ENCODE results near the gene STX10. TPM values are rescaled to one million over a fixed set of nuclear protein-coding genes. Genes with fewer than 3 reads are reported as not detected.
A peak's percentile ranks its signal among the peaks of the same experiment; 100 is the strongest.

Gene STX10
- total RNA-seq, 1 experiment from 2014 or later: 19.3 TPM

DNA sequence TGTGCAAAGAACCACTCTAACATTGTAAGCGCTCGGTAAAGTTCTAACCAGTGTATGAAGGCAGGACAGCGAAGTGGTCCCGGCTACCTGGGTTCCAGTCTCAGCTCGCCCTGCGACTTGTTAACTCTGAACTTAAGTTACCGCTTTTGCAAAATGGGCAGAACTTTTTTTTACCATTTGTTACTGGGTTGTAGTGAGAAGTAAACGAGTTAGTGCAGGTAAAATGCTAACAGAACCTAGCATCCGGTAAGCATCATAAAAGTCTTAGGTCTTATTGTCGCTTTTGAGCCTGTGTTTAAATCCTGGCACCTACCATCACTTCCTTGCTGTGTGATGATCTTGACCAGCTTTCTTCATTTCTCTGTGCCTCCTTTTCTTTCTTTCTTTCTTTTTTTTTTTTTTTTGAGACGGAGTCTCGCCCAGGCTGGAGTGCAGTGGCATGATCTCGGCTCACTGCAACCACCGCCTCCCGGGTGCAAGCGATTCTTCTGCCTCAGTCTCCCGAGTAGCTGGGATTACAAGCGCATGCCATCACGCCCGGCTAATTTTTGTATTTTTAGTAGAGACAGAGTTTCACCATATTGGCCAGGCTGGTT, 32.9 kb downstream of the STX10 start:
- Mint-ChIP-seq H3K4me3 (ENCODE audit: unreplicated experiment) (peak overlapping the region; percentile 100), H3K9me3 (ENCODE audit: unreplicated experiment) (no peaks in the 10 kb centered on the region), H3K36me3 (ENCODE audit: insufficient read depth, unreplicated experiment) (peaks cover 18% of the 10 kb centered on the region), H3K4me1 (ENCODE audit: low read depth, unreplicated experiment) (peaks cover 6% of the 10 kb centered on the region), H3K27me3 (ENCODE audit: insufficient read depth, unreplicated experiment) (no peaks in the 10 kb centered on the region), H3K27ac (ENCODE audit: unreplicated experiment) (peak overlapping the region; percentile 96)
- intact Hi-C loops (cut with micrococcal nuclease; ENCODE audit: unreplicated experiment): loop anchor here (2.0 kb wide), 1 partner anchor 34 kb away; the partner anchor contains the start of genes IER2 and STX10
- H3K9me3 ChIP-seq: no peaks in the 10 kb centered on the region
- H3K4me3 ChIP-seq (ENCODE audit: low read depth, low read length): peak overlapping the region; percentile 93
- no peaks in the 10 kb centered on the region for H3K4me1 ChIP-seq
- TF ChIP-seq, protein P1, sequence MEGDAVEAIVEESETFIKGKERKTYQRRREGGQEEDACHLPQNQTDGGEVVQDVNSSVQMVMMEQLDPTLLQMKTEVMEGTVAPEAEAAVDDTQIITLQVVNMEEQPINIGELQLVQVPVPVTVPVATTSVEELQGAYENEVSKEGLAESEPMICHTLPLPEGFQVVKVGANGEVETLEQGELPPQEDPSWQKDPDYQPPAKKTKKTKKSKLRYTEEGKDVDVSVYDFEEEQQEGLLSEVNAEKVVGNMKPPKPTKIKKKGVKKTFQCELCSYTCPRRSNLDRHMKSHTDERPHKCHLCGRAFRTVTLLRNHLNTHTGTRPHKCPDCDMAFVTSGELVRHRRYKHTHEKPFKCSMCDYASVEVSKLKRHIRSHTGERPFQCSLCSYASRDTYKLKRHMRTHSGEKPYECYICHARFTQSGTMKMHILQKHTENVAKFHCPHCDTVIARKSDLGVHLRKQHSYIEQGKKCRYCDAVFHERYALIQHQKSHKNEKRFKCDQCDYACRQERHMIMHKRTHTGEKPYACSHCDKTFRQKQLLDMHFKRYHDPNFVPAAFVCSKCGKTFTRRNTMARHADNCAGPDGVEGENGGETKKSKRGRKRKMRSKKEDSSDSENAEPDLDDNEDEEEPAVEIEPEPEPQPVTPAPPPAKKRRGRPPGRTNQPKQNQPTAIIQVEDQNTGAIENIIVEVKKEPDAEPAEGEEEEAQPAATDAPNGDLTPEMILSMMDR (IDR thresholded peaks at IDR 0.05; ENCODE audit: insufficient read depth in 1 of 2, low read depth in 1 of 2, low read length in 1 of 2, severe bottlenecking in 1 of 2, unreplicated experiment in 1 of 2): no peak
- H3K36me3 ChIP-seq (ENCODE audit: control insufficient read depth, insufficient read depth, low read length): peaks cover 1% of the 10 kb centered on the region
- BruUV-seq (replicated peaks): no TSS peak
- ChIA-PET POLR2A (interaction anchor here (0.7 to 1.0 kb wide), 3 partner anchors 32 to 47 kb away, joined by 3 to 6 read pairs (median 4); no protein-coding TSS in a partner anchor), CTCF (interaction anchor here (0.5 to 0.9 kb wide), 4 partner anchors 68 to 151 kb away, joined by 3 to 4 read pairs (median 4); no protein-coding TSS in a partner anchor)
- no peak for DNase-seq
- no peaks in the 10 kb centered on the region for H3K27me3 ChIP-seq (replicated peaks; ENCODE audit: control insufficient read depth, insufficient read depth, low read length)

DNA sequence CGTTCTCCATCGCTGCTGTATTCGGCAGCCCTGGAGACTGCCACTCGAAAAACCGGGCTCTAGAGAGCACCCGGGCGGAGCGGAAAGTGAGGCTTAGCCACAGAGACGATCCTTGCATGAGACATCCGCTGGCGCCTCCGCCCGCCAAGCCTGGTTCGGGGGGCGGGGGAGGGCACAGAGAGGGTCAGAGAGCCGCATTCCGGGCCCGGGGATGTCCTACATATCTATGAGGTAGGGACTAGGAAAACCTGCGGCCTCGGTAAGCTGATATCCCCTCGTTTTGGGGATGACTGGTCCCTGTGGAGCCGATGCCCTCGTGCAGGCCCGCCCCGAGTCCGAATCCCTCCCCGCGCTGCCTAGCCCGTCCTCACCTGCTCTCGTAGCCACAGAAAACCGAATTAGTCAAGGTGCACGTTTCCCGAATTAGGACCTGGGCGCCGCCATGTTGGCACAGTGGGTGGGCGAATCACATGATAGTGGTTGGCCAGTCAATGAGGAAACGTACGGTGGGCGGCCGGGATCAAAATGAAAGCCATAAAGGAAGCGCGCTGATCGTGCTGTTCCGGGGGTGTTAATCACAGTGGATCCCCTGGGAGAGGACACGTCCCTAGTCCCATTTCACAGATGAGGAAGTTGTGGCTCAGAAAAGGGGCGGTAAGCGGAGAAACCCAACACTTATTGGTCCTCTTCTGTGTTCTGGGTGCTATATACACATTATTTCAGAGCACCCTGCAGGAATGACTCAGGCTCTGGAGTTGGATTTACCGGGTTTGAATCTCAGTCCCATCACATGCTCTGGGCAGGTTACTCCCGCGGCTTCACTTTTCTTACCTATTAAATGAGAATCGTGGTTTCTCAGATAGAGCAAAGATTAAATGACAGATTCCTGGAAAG, 33.6 kb downstream of the STX10 start, which contains the start of gene TRMT1:
TRMT1 (minus strand) TSS at position 459 of the 894 bp plus-strand sequence; CDS start at position 118, 341 bp downstream.
- Histone ChIP-seq H3K36me3 (ENCODE audit: control insufficient read depth, insufficient read depth, low read length) (peaks cover 1% of the 10 kb centered on the region), H3K4me3 (ENCODE audit: low read depth, low read length) (peak within 1 kb of the TSS; percentile 93), H3K4me1 (no peaks in the 10 kb centered on the region), H3K27me3 (replicated peaks; ENCODE audit: control insufficient read depth, insufficient read depth, low read length) (no peaks in the 10 kb centered on the region), H3K9me3 (no peaks in the 10 kb centered on the region)
- intact Hi-C loops (cut with micrococcal nuclease; ENCODE audit: unreplicated experiment): loop anchor here (2.0 kb wide), 1 partner anchor 34 kb away; the partner anchor contains the start of genes IER2 and STX10
- TSS peak; percentile 74 for BruUV-seq (replicated peaks)
- Mint-ChIP-seq H3K36me3 (ENCODE audit: insufficient read depth, unreplicated experiment) (peaks cover 15% of the 10 kb centered on the region), H3K27ac (ENCODE audit: unreplicated experiment) (peak within 1 kb of the TSS; percentile 96), H3K4me1 (ENCODE audit: low read depth, unreplicated experiment) (peaks cover 6% of the 10 kb centered on the region), H3K27me3 (ENCODE audit: insufficient read depth, unreplicated experiment) (no peaks in the 10 kb centered on the region), H3K4me3 (ENCODE audit: unreplicated experiment) (peak within 1 kb of the TSS; percentile 100), H3K9me3 (ENCODE audit: unreplicated experiment) (no peaks in the 10 kb centered on the region)
- ChIA-PET POLR2A (no interaction called here), CTCF (interaction anchor here (0.6 kb wide), 1 partner anchor 67 kb away, joined by 3 read pairs; no protein-coding TSS in a partner anchor)
- TF ChIP-seq, protein P1 (IDR thresholded peaks at IDR 0.05; ENCODE audit: insufficient read depth in 1 of 2, low read depth in 1 of 2, low read length in 1 of 2, severe bottlenecking in 1 of 2, unreplicated experiment in 1 of 2): no peak
- peak; percentile 89 to 92 for DNase-seq

DNA sequence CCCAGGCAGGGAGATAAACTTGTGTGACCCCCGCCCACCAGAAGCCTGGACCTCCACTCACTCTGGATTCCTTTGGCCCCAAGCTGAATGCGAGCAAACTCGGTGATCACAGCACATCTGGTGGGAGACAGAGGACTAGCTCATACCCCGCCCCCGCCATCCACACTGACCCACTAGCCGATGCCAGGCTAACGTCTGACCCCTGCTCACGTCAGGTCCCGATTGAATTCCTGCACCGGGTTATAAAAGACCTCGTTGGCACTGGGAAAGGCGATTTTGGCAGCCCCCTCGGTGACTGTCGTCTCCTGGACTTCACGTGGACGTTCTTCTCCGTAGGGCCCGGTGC, 34.3 kb downstream of the STX10 start:
- Mint-ChIP-seq H3K4me1 (ENCODE audit: low read depth, unreplicated experiment) (peaks cover 6% of the 10 kb centered on the region), H3K4me3 (ENCODE audit: unreplicated experiment) (peak overlapping the region; percentile 100), H3K9me3 (ENCODE audit: unreplicated experiment) (no peaks in the 10 kb centered on the region), H3K27ac (ENCODE audit: unreplicated experiment) (peak overlapping the region; percentile 96), H3K36me3 (ENCODE audit: insufficient read depth, unreplicated experiment) (peaks cover 16% of the 10 kb centered on the region), H3K27me3 (ENCODE audit: insufficient read depth, unreplicated experiment) (no peaks in the 10 kb centered on the region)
- no peaks in the 10 kb centered on the region for H3K9me3 ChIP-seq
- no peak for DNase-seq
- H3K27me3 ChIP-seq (replicated peaks; ENCODE audit: control insufficient read depth, insufficient read depth, low read length): no peaks in the 10 kb centered on the region
- BruUV-seq (replicated peaks): no TSS peak
- TF ChIP-seq, protein P1 (IDR thresholded peaks at IDR 0.05; ENCODE audit: insufficient read depth in 1 of 2, low read depth in 1 of 2, low read length in 1 of 2, severe bottlenecking in 1 of 2, unreplicated experiment in 1 of 2): no peak
- peak overlapping the region; percentile 93 for H3K4me3 ChIP-seq (ENCODE audit: low read depth, low read length)
- H3K36me3 ChIP-seq (ENCODE audit: control insufficient read depth, insufficient read depth, low read length): peaks cover 1% of the 10 kb centered on the region
- intact Hi-C loops (cut with micrococcal nuclease; ENCODE audit: unreplicated experiment): loop anchor here (2.0 kb wide), 1 partner anchor 35 kb away; the partner anchor contains the start of genes IER2 and STX10
- CTCF ChIA-PET: interaction anchor here (0.6 kb wide), 1 partner anchor 44 kb away, joined by 3 read pairs; no protein-coding TSS in a partner anchor
- no peaks in the 10 kb centered on the region for H3K4me1 ChIP-seq
- POLR2A ChIA-PET: no interaction called here

All from Caco-2 (cell line).